Right lobe of liver (tissue), 4 donors: ENCODE data around the gene MAN2B1.

Experiments used
- CTCF ChIP-seq, 4 donors: fragments of 200-600 bp in 3 of 4; fragments of 450-650 bp in 1 of 4; IDR thresholded peaks; one replicate each; pipeline versions ENCODE4 v1.5.1 to v1.8.0; 2016 to 2022; ENCODE audit warnings: antibody characterized with exemption in 4 of 4, mild to moderate bottlenecking in 2 of 4
- POLR2A ChIP-seq: fragments of 450-650 bp; IDR thresholded peaks from one replicate; pipeline ENCODE4 v1.6.1; 2017; ENCODE audit warnings: antibody characterized with exemption, mild to moderate bottlenecking
- donor health status: DM: no; HTN: no; CAD: no.
- donor health status: DM: no; HTN: no; CAD: no.
- donor health status: DM: no; HTN: yes; CAD: no.

GRCh38 chr19:12610540-12611360, 55.8 kb downstream of the MAN2B1 start, which contains the start of the genes ZNF490 and ZNF791:
- no peak for TF ChIP-seq CTCF (IDR thresholded peaks at IDR 0.05)
- peak; percentile 83 for TF ChIP-seq POLR2A
